Measurements from ENCODE around the gene PKP4.

- TF ChIP-seq REST (IDR thresholded peaks at IDR 0.05; ENCODE audit: insufficient read depth in 1 of 2, low read depth in 2 of 2, low read length in 2 of 2), result no peak
- no peak for TF ChIP-seq POLR2AphosphoS5 (IDR thresholded peaks at IDR 0.05; ENCODE audit: low read depth, low read length)
- no peak for TF ChIP-seq TAF1 (IDR thresholded peaks at IDR 0.05; ENCODE audit: borderline replicate concordance, insufficient read depth, low read length)
- no peak for TF ChIP-seq FOXP2 (optimal IDR thresholded peaks at IDR 0.05; ENCODE audit: borderline replicate concordance, extremely low read depth, extremely low read length, insufficient read depth)
Observed at GRCh38 chr2:158569284-158569683, 112.5 kb downstream of the PKP4 start.
